Ishikawa (cell line): Measurements from ENCODE around the gene GAB1.

Source experiments
- CEBPB ChIP-seq: IDR thresholded peaks from 2 replicates; pipeline ENCODE4 v1.6.1; 2012
- CREB1 ChIP-seq: IDR thresholded peaks from 2 replicates; pipeline ENCODE4 v1.6.1; 2012; ENCODE audit warnings: low read depth
- EP300 ChIP-seq: IDR thresholded peaks from 2 replicates; pipeline ENCODE4 v1.6.1; 2012; ENCODE audit warnings: borderline replicate concordance
- FOXM1 ChIP-seq: IDR thresholded peaks from 2 replicates; pipeline ENCODE4 v1.6.1; 2012; ENCODE audit warnings: low read depth, borderline replicate concordance
- MAX ChIP-seq: IDR thresholded peaks from 2 replicates; pipeline ENCODE4 v1.6.1; 2012
- NFIC ChIP-seq: IDR thresholded peaks from 2 replicates; pipeline ENCODE4 v1.6.1; 2012
- RAD21 ChIP-seq: IDR thresholded peaks from 2 replicates; pipeline ENCODE4 v1.6.1; 2012; ENCODE audit warnings: low read depth
- REST ChIP-seq: IDR thresholded peaks from 2 replicates; pipeline ENCODE4 v1.6.1; 2012; ENCODE audit warnings: low read depth, mild to moderate bottlenecking
- TAF1 ChIP-seq: IDR thresholded peaks from 2 replicates; pipeline ENCODE4 v1.6.1; 2012; ENCODE audit warnings: low read depth, mild to moderate bottlenecking
- TCF12 ChIP-seq: IDR thresholded peaks from 2 replicates; pipeline ENCODE4 v1.6.1; 2012; ENCODE audit warnings: low read depth
- TEAD4 ChIP-seq: IDR thresholded peaks from 2 replicates; pipeline ENCODE4 v1.6.1; 2012
- USF1 ChIP-seq: IDR thresholded peaks from 2 replicates; pipeline ENCODE4 v1.6.1; 2012
- YY1 ChIP-seq: IDR thresholded peaks from 2 replicates; pipeline ENCODE4 v1.6.1; 2012; ENCODE audit warnings: low read depth
- ZBTB7A ChIP-seq: IDR thresholded peaks from 2 replicates; pipeline ENCODE4 v1.6.1; 2012; ENCODE audit warnings: low read depth

GRCh38 chr4:143313521-143313920, 23.2 kb upstream of the GAB1 start:
- TF ChIP-seq FOXM1: no peak
- TF ChIP-seq CEBPB: no peak
- TF ChIP-seq CREB1: no peak
- no peak for TF ChIP-seq TAF1
- no peak for TF ChIP-seq TCF12
- no peak for TF ChIP-seq EP300
- TF ChIP-seq NFIC: no peak
- TF ChIP-seq TEAD4: no peak
- TF ChIP-seq MAX: no peak
- TF ChIP-seq RAD21: no peak
- TF ChIP-seq YY1: no peak
- TF ChIP-seq USF1: no peak
- no peak for TF ChIP-seq REST
- no peak for TF ChIP-seq ZBTB7A
